AG04449 (cell line): ENCODE results near the gene CCNI2.

Source experiments
- CTCF ChIA-PET: fragments of 350-600 bp; formaldehyde crosslinking; extraction: SDS; loops from one replicate; lab custom pipeline; 2021; ENCODE audit warnings: antibody characterized with exemption; lab: Yijun Ruan, JAX
- POLR2A ChIA-PET: fragments of 400-600, 350-600 bp; formaldehyde crosslinking; extraction: SDS; loops from one replicate; lab custom pipeline; 2020; ENCODE audit warnings: antibody characterized with exemption, inconsistent platforms; lab: Yijun Ruan, JAX
- DNase-seq: peaks from one replicate; pipeline ENCODE4 v3.0.0-alpha.2; 2010; ENCODE audit warnings: low read depth, low spot score
- H3K4me3 ChIP-seq: 2 replicates; pipeline ENCODE4 v1.5.1; 2011; ENCODE audit warnings: low read depth, mild to moderate bottlenecking, control low read depth, low read length
- CTCF ChIP-seq: IDR thresholded peaks from one replicate; pipeline ENCODE4 v1.5.1; 2011; ENCODE audit warnings: mild to moderate bottlenecking, moderate library complexity, low read length, control low read depth, inconsistent platforms; ENCODE audit not compliant: insufficient read depth; ENCODE audit errors: missing control alignments

The CCNI2 gene

GRCh38 chr5:132771503-132771998, 24.3 kb downstream of the CCNI2 start:
- CTCF ChIA-PET, result interaction anchor here (0.8 to 1.3 kb wide), 3 partner anchors 11 to 50 kb away, joined by 3 to 4 read pairs (median 3); no protein-coding TSS in a partner anchor

GRCh38 chr5:132772291-132773070, 25.3 kb downstream of the CCNI2 start:
- TF ChIP-seq CTCF, result no peak
- ChIA-PET CTCF (interaction anchor here (0.8 kb wide), 1 partner anchor 17 kb away, joined by 3 read pairs; no protein-coding TSS in a partner anchor), POLR2A (no interaction called here)
- H3K4me3 ChIP-seq, result no peak overlapping the region
- no peak for DNase-seq

More at GRCh38 chr5:132771503-132771998, 24.3 kb downstream of the CCNI2 start:
- TF ChIP-seq CTCF, result no peak
- H3K4me3 ChIP-seq, result no peak overlapping the region
- DNase-seq, result no peak
- POLR2A ChIA-PET, result interaction anchor here (0.6 to 1.0 kb wide), 2 partner anchors 10 to 19 kb away, joined by 3 to 5 read pairs; no protein-coding TSS in a partner anchor

GRCh38 chr5:132773114-132773513, 25.9 kb downstream of the CCNI2 start:
- POLR2A ChIA-PET, result no interaction called here
- DNase-seq, result no peak
- no peak for TF ChIP-seq CTCF
- no peak overlapping the region for H3K4me3 ChIP-seq
- CTCF ChIA-PET, result interaction anchor here (0.8 kb wide), 1 partner anchor 246 kb away, joined by 3 read pairs; no protein-coding TSS in a partner anchor

- DNase-seq, result no peak
- TF ChIP-seq CTCF, result no peak
- no peak overlapping the region for H3K4me3 ChIP-seq
- ChIA-PET POLR2A (no interaction called here), CTCF (interaction anchor here (0.8 kb wide), 1 partner anchor 247 kb away, joined by 3 read pairs; no protein-coding TSS in a partner anchor)
Measured at GRCh38 chr5:132773601-132774355, 26.6 kb downstream of the CCNI2 start.

GRCh38 chr5:132774406-132774805, 27.2 kb downstream of the CCNI2 start:
- POLR2A ChIA-PET, result no interaction called here
- TF ChIP-seq CTCF, result no peak
- DNase-seq, result no peak
- H3K4me3 ChIP-seq, result no peak overlapping the region
- CTCF ChIA-PET, result interaction anchor here (1.2 to 1.7 kb wide), 2 partner anchors 44 to 46 kb away, joined by 3 to 9 read pairs; no protein-coding TSS in a partner anchor

- DNase-seq, result no peak
- CTCF ChIA-PET, result interaction anchor here (1.2 to 2.3 kb wide), 4 partner anchors 11 to 46 kb away, joined by 3 to 9 read pairs (median 5); no protein-coding TSS in a partner anchor
- no peak for TF ChIP-seq CTCF
- POLR2A ChIA-PET, result no interaction called here
- H3K4me3 ChIP-seq, result no peak overlapping the region
Measured at GRCh38 chr5:132774896-132775295, 27.7 kb downstream of the CCNI2 start.
